ENCODE measurements around the gene RPL5. TPM values are rescaled to one million over a fixed set of nuclear protein-coding genes. Genes with fewer than 3 reads are reported as not detected.
"Not testable (repeated sequence)": the region's sequence is repeated elsewhere in the genome, so short reads cannot be mapped to it uniquely, and the experiment has no call there.

Gene RPL5
- total RNA-seq: 1,372 and 1,899 TPM in 2 replicates

DNA sequence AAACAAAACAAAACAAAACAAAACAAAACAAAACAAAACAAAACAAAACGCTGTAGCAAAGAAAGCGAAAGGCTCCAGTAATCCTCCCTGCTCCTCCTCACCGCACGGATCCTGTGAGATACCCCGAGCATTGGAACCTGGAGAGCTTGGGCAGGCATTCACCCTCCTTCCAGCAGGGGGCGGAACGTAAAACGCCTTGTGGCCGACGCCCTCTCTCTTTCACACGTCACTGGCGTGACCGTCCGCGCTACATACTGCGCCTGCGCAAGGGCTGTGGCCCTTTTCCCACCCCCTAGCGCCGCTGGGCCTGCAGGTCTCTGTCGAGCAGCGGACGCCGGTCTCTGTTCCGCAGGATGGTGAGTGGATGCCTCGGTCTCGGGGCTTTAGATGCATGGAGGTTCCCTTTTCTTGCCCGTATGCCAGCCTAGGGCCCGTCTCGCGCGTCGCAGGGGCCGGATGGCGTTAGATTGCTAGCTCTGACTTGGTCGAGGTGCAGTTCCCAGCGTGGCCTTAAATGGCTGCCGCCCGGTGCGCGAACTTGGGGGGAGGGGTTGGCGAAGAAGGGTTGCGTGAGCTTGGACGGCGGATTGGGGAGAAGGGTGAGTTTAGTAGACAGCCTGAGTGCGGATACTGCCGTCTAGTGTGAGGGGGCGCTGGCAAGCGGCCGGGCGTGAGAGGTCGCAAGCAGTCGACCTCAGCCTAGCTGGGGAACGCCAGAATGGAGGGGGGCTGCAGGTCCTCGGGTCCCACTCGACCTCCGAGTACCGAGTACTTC lies at the start of gene RPL5:
RPL5 (plus strand) TSS at position 279 of the 775 bp plus-strand sequence; CDS start at position 354, 75 bp downstream.
- H3K4me3 ChIP-seq (ENCODE audit: low read depth, low read length): peak within 1 kb of the TSS; percentile 96
- peak; percentile 93 for TF ChIP-seq CTCF (conservative IDR thresholded peaks at IDR 0.05; ENCODE audit: low read depth, low read length)
- peak; percentile 63 for DNase-seq (ENCODE audit: low read depth)

DNA sequence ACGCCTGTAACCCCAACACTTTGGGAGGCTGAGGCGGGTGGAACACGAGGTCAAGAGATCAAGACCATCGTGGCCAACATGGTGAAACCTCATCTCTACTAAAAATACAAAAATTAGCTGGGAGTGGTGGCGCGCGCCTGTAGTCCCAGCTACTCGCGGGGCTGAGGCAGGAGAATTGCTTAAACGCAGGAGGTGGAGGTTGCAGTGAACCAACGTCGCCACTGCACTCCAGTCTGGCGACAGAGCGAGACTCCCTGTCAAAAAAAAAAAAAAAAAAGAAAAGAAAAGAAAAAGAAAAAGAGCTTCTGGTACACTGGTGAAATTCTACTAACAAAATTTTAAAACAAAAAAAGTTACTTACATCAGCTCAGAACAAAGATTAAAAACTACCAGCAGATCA lies 48.3 kb upstream of the RPL5 start:
- peak overlapping the region; percentile 83 for H3K4me3 ChIP-seq (ENCODE audit: low read depth, low read length)
- not testable (repeated sequence) for DNase-seq (ENCODE audit: low read depth)

DNA sequence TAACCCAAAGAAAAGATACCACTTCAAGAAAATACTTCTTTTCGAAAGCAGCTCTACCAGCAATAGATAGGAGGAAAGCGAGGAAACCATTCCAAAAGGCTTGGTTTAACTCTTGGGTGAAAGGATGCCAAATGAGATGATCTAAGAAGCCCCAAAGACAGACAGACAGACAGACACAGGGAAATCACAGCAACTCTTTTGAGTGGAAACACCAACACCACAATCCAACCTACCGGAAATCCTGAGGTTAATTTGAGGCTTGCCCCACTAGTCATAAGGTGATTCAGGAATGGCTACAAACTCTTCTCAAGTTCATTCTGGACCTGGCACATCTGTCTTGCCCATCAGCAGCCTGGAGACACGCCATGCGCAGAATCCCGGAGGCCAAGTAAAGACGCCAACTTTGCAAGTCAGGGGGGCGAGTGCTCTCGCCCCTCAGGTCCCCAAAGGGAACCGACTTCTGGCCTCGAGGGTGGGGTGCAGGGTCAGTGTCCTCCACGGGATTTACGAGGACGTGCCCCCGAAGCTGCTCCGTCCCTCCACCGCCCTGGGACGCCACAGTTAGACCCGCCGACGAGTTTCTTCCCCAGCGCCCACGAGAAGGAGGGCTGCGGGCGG lies 47.7 kb upstream of the RPL5 start:
- H3K4me3 ChIP-seq (ENCODE audit: low read depth, low read length): peak overlapping the region; percentile 83
- no peak for TF ChIP-seq CTCF (conservative IDR thresholded peaks at IDR 0.05; ENCODE audit: low read depth, low read length)
- no peak for DNase-seq (ENCODE audit: low read depth)

- peak; percentile 69 for DNase-seq (ENCODE audit: low read depth)
- TF ChIP-seq CTCF (conservative IDR thresholded peaks at IDR 0.05; ENCODE audit: low read depth, low read length): peak; percentile 27
- H3K4me3 ChIP-seq (ENCODE audit: low read depth, low read length): peak within 1 kb of the TSS; percentile 83
Measured at GRCh38 chr1:92784639-92785500, 47.0 kb upstream of the RPL5 start, which contains the start of gene EVI5. Gene EVI5 (minus strand): TSS chr1:92785108. CDS start chr1:92736546, 48,562 bp downstream.

DNA sequence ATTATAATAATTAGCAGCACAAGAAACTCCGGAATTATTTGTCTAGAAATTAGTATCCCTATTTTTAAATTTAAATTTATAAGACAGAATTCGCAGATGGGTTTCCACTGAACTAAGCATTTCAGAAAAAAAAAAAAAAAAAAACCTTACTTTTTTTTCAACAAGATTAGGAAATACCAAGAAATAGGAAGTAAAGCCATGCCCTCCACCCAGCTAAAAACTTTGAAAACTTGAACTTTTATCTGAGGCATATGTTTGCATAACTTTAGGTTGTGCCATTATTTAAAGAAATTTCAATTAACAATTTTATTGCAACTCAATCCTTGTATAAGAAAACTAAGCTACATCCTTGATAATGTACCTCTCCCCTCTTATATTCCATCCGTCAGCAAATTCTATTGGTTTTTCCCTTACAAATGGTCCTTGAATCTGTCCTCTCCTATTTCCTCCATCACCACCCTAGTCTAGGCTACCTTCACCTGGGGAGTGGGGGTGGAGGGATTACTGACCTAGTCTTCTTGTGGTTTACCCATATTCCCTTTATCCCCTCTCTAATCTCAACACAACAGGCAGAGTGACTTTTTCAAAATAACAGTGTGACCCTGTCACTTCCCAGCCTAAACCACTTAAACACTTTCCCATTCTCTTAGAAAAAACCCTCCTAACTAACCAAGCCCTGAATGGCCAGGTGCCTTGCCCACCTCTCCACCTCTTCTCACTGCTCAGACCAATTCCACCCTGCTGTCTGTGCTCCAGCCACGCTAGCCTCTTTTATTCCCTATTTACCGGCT lies 45.5 kb upstream of the RPL5 start:
- DNase-seq (ENCODE audit: low read depth): no peak
- H3K4me3 ChIP-seq (ENCODE audit: low read depth, low read length): no peak overlapping the region
- no peak for TF ChIP-seq CTCF (conservative IDR thresholded peaks at IDR 0.05; ENCODE audit: low read depth, low read length)

- DNase-seq (ENCODE audit: low read depth): no peak
- H3K4me3 ChIP-seq (ENCODE audit: low read depth, low read length): no peak overlapping the region
- no peak for TF ChIP-seq CTCF (conservative IDR thresholded peaks at IDR 0.05; ENCODE audit: low read depth, low read length)
Measured at GRCh38 chr1:92790081-92790480, 41.8 kb upstream of the RPL5 start.
